Astrocyte of the cerebellum (primary cell): Measurements from ENCODE around the gene TRAT1.
A peak's percentile ranks its signal among the peaks of the same experiment; 100 is the strongest.

ENCODE experiments used
- DNase-seq: peaks from one replicate; pipeline ENCODE4 v3.0.0-alpha.2; 2011; ENCODE audit warnings: low read depth
- H3K4me3 ChIP-seq: 2 replicates; pipeline ENCODE4 v1.5.1; 2011; ENCODE audit warnings: mild to moderate bottlenecking, low read depth, low read length, moderate library complexity
- CTCF ChIP-seq: IDR thresholded peaks from 2 replicates; pipeline ENCODE4 v1.5.1; 2012; ENCODE audit warnings: low read length, low read depth, moderate library complexity, mild to moderate bottlenecking; ENCODE audit errors: missing control alignments
- in situ Hi-C: cut with HindIII; loops from 2 replicates; pipeline ENCODE4 v1.10.0; 2017; ENCODE audit warnings: low sequenced_read_pairs

Gene TRAT1

GRCh38 chr3:108845709-108846293, 23.2 kb downstream of the TRAT1 start:
- no peak overlapping the region for H3K4me3 ChIP-seq
- in situ Hi-C loops: no loop called here
- no peak for TF ChIP-seq CTCF
- no peak for DNase-seq

- in situ Hi-C loops: no loop called here
- no peak for TF ChIP-seq CTCF
- no peak for DNase-seq
- H3K4me3 ChIP-seq: no peak overlapping the region
Measured at GRCh38 chr3:108847187-108847586, 24.6 kb downstream of the TRAT1 start.

GRCh38 chr3:108849075-108849474, 26.5 kb downstream of the TRAT1 start:
- TF ChIP-seq CTCF: no peak
- in situ Hi-C loops: no loop called here
- no peak overlapping the region for H3K4me3 ChIP-seq
- DNase-seq: no peak

GRCh38 chr3:108861401-108861800, 38.8 kb downstream of the TRAT1 start:
- no peak for TF ChIP-seq CTCF
- no peak overlapping the region for H3K4me3 ChIP-seq
- no peak for DNase-seq
- in situ Hi-C loops: no loop called here

- DNase-seq: peak; percentile 54
- H3K4me3 ChIP-seq: no peak overlapping the region
- in situ Hi-C loops: no loop called here
- TF ChIP-seq CTCF: no peak
Measured at GRCh38 chr3:108862865-108863798, 40.5 kb downstream of the TRAT1 start.

- in situ Hi-C loops: no loop called here
- H3K4me3 ChIP-seq: no peak overlapping the region
- TF ChIP-seq CTCF: no peak
- no peak for DNase-seq
Measured at GRCh38 chr3:108863799-108864135, 41.2 kb downstream of the TRAT1 start.
